Lower leg skin (tissue), 4 donors: ENCODE data around the gene COL18A1. TPM values are rescaled to one million over a fixed set of nuclear protein-coding genes. Genes with fewer than 3 reads are reported as not detected.

Source experiments
- DNase-seq, 2 donors: peaks; one replicate each; pipeline ENCODE4 v3.0.0-alpha.2; 2019; ENCODE audit warnings: low spot score in 2 of 2
- H3K4me3 ChIP-seq: fragments of 200-600 bp; sonication (generic); 2 replicates; pipeline ENCODE4 v1.5.1; 2017; ENCODE audit warnings: mild to moderate bottlenecking, low read depth; ENCODE audit not compliant: poor library complexity, severe bottlenecking
- CTCF ChIP-seq, 3 donors: fragments of 450-650 bp; IDR thresholded peaks; one replicate each; pipeline ENCODE4 v1.5.1; 2016; ENCODE audit warnings: antibody characterized with exemption in 3 of 3, mild to moderate bottlenecking in 3 of 3, moderate library complexity in 2 of 3
- POLR2A ChIP-seq, 2 donors: fragments of 450-650 bp; IDR thresholded peaks; one replicate each; pipeline ENCODE4 v1.6.1; 2016 to 2017; ENCODE audit warnings: antibody characterized with exemption in 2 of 2, mild to moderate bottlenecking in 1 of 2, moderate library complexity in 1 of 2
- WGBS, 2 donors: methylation state at CpG; one replicate each; pipeline ENCODE4 v1.1.5; 2018; 5-methylcytosine and 5-hydroxymethylcytosine counted together
- intact Hi-C: fragments of 100-400 bp; cut with DNase I; formaldehyde crosslinking; loops from one replicate; pipeline ENCODE4 v1.15.0; 2023; ENCODE audit warnings: low total_unique reads
- total RNA-seq, 4 donors: library from RNA; depleted of rRNA; stranded (reverse); fragments of >200 nt; gene quantifications; one replicate each; pipeline ENCODE4 v1.1.0, GENCODE V29; 2016

COL18A1 gene
- total RNA-seq, 4 donors from 2014 or later = 63.3 to 126 (median 85.9) TPM

GRCh38 chr21:45358261-45358670 lies 46.7 kb upstream of the COL18A1 start:
- DNase-seq = no peak
- intact Hi-C loops = no loop called here
- H3K4me3 ChIP-seq = no peak overlapping the region
- 95 to 97% methylated on average over 15 of the region's 15 CpGs for WGBS, 2 donors
- no peak for TF ChIP-seq CTCF (IDR thresholded peaks at IDR 0.05)
- no peak for TF ChIP-seq POLR2A (IDR thresholded peaks at IDR 0.05)

GRCh38 chr21:45358711-45359310 lies 46.2 kb upstream of the COL18A1 start:
- TF ChIP-seq POLR2A (IDR thresholded peaks at IDR 0.05) = no peak
- TF ChIP-seq CTCF (IDR thresholded peaks at IDR 0.05) = no peak
- WGBS, 2 donors = 90 to 96% methylated on average over 12 to 13 of the region's 13 CpGs
- intact Hi-C loops = no loop called here
- DNase-seq = no peak
- H3K4me3 ChIP-seq = no peak overlapping the region

GRCh38 chr21:45359451-45360217 lies 45.3 kb upstream of the COL18A1 start:
- intact Hi-C loops = no loop called here
- no peak for DNase-seq
- TF ChIP-seq CTCF (IDR thresholded peaks at IDR 0.05) = no peak
- no peak for TF ChIP-seq POLR2A (IDR thresholded peaks at IDR 0.05)
- WGBS, 2 donors = 86 to 90% methylated on average over 23 to 26 of the region's 26 CpGs
- H3K4me3 ChIP-seq = no peak overlapping the region

GRCh38 chr21:45361033-45361997 lies 43.6 kb upstream of the COL18A1 start:
- intact Hi-C loops = no loop called here
- no peak overlapping the region for H3K4me3 ChIP-seq
- 86 to 90% methylated on average over 25 to 29 of the region's 29 CpGs for WGBS, 2 donors
- DNase-seq = no peak
- TF ChIP-seq CTCF (IDR thresholded peaks at IDR 0.05) (no peak), POLR2A (IDR thresholded peaks at IDR 0.05) (no peak)

GRCh38 chr21:45362077-45362747 lies 42.8 kb upstream of the COL18A1 start:
- 88 to 96% methylated on average over 15 of the region's 15 CpGs for WGBS, 2 donors
- no peak for TF ChIP-seq CTCF (IDR thresholded peaks at IDR 0.05)
- TF ChIP-seq POLR2A (IDR thresholded peaks at IDR 0.05) = no peak
- intact Hi-C loops = no loop called here

More at GRCh38 chr21:45362077-45362747, 42.8 kb upstream of the COL18A1 start:
- H3K4me3 ChIP-seq = no peak overlapping the region
- DNase-seq = no peak
